ENCODE measurements around the gene ANKRD63.

ANKRD63 gene

DNA sequence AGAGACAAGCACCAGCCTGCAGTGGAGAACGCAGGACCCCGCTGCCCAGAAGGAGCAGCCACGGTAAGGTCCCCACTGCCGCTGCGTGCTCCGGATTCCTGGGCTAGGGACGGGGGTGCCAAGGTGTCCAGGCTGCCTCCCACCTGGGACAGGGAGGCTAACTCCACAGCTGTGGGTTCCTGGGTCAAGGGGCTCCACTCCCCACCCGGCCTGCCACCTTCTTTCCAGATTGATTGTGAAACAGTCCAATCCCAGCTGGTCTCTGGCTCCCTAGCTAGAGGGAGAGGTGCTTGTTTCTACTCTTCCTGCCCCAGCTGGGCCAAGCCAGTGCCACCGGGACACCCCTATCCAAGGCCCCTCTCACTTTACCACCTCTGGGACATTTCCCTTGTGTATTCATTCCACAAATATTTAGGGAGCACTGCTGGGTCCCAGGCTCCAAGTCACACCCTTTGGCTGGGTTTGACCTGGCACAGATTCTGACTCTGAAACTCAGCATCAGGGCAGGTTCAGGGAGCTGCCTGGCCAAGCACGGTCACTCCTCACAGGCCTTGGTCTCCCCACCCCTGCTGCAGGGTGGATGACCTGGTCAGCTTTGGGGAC is 42.1 kb downstream of the ANKRD63 start:
- no peak for DNase-seq

DNA sequence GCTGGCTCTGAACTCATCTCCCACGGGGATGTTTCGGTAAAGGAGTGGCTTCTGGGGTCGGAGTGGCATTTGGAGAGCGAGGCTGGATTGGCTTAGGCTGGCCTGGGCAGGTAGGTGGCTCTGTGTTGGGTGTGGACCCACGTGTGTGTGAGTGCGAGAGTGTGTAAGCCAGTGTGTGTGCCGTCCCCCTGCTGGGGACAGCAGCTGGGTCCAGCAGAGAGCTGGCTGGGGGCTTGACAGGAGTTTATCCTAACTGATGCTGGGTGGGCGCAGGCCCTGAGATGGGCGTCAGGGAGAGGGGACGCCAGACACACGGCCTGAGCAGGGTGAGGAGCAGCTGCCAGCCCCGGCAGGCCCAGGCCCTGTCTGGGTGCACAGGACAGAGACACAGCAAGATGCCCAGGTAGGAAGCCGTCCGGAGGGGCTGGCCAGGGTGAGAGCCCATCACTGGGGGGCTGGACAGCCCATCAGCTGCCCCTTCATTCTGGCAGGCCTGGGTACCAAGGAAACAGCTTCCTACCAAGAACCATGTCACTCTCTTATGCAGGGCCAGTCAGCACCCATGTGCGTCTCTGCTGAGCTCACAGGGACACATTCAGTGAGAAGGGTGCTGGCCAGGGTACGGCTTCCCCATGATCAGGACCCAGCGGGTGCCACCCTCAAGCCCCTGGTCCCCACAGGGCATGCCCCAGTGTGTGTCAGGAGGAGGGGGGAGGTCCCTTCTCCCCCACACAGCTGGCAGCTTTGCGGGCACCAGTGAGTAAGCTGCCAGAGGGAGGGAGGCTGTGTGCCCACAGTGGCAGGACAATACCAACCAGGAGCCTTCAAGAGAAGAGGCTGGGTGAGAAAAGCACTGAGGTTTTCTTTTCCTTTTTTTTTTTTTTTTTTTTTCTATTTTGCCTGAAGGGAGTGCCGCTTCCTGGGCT is 42.9 kb downstream of the ANKRD63 start:
- DNase-seq: no peak

DNA sequence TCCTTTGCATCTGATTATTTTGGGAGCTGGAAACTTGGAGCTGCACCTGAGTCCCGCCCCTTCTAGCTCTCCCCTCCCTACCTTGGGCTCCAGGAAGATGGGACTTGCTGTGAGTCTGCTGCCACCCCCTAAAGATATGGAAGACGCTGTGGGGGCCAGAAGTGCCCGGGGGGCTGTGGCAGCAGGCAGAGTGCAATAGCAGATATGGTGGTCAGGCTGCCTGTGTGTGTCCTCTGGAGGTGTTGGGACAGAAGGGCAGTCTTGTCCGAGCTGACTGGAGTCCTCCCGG is 43.5 kb downstream of the ANKRD63 start:
- no peak for DNase-seq

DNA sequence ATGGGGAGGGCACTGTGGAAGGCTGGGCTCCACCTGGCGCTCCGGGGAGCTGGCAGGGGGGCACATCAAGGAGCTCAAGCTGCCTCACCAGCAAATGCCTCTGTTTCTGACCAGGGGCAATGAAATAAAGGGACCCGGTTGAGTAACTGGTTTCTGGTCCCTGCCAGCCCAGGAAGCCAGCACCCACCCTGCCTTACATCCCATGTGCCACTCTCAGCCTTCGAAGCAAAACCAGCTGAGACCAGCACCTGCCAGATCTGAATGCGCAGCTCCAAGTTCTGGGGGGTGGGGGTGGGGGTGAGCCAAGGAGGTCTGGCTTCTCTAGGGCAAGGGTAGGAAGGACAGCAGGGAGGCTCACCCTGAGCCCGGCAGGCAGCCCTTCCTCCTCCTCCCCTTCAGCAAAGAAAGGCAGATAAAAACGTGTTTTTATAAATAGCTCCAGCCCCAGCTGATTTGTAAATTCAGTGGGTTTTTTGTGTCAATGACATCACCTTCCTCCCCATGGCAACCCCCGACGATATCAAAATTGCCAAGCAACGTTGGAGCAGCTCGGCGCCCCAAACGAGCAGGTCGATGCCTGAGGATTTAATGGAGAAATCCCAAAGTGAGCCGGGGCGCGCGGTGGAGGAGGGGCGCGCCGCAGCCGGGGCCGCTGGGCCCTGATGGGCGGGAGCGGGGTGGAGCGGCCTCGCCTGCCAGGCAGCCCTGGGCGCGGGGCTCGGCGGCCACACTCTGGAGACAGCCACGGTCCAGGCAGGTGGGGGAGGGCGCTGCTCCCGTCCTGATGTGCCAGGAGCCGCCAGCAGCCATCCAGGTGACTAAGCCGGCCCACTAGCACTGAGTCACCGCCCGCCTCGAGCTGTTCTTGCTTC is 44.1 kb downstream of the ANKRD63 start, which contains the start of gene PAK6:
Gene PAK6 (plus strand): TSS at position 532 of the 872 bp plus-strand sequence. CDS start 25,723 bp downstream, outside the sequence.
- DNase-seq: no peak

DNA sequence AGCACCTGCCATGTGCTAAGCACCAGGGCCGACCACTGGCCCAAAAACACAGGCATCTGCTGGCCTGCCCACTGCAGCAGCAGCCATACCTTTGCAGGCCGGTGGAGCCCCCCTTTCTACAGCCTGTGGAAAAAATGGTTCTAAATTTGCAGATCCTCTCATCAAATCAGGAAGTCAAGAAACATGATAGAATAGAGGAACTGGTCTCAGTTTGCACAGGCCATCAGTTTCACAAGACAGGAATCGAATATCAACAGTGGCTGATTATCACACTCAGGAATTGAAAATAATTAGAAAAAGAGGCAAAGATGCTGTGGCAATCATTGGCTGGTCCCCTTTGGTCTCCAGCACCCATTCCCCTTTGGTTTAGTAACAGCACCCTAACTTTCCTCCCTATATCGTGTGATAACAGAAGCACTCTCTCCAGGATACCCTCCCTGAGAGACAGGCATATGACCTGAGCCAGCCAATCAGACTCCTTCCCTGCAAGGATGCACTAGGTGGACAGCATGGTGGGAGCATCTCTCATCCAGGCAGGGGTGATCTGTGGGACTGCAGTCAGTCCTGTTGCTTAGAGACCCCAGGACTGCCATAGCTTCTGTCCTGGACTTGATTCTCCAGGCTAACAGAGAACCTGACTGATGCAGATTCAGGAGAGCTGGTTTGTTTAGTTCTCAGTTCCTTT is 47.5 kb downstream of the ANKRD63 start:
- DNase-seq: no peak

DNA sequence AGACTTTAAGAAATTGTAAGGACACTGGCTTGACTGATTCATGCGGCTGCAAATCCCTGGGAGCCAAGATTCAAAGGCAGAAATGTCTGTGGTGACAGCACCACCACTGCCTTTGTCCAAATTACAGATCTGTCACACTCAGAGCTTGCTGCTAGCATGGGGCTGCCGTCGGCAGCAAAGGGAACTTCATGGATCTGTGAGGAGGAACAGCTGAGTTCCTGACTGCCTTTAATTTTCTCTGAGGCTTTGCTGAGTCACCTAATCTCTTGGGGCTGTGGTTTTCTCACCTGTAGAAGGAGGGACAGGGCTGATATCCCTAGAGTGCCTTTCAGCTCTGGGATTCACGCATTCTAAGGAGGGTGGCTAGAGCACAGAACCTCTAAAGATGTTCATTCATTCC is 48.1 kb downstream of the ANKRD63 start:
- no peak for DNase-seq

DNA sequence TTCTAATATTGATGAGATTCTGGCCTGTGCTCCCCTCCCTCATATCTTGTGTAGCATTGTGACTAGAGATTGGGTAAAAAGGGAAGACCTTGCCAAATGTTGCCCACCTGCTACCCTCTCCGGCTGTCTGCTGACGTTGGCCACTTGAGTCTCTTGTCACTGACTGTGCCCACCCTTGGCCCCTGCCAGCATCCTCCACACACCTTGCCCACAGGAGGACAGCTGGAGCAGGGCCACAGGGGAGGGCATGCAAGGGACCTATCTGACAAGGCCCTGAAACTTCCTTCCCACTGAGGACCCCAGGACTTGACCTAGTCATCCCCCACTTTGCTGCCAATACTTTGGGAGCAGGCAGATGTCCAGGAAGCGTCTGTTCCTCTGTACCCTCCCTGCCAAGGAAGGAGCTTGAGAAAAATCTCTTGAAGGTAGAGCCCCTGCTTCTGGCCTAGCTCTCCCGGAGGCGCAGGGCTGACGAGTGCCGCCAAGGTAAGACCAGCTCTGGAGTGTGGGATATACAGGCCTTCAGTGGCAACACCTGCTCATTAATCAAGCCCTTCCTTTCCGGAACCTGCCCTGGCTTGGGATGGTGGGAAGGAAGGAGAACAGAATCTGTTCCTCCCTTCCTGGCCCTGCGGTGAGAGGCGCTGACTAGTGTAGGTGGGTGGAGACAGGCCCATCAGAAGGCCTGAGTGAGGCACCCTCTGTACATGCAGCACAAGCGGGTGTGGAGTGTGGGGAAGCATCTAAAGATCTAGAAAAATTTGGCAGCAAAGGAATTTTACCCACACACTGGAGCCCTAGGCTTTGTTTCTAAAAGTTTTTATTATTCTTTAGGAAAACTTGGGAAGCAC is 48.9 kb downstream of the ANKRD63 start:
- DNase-seq: no peak

DNA sequence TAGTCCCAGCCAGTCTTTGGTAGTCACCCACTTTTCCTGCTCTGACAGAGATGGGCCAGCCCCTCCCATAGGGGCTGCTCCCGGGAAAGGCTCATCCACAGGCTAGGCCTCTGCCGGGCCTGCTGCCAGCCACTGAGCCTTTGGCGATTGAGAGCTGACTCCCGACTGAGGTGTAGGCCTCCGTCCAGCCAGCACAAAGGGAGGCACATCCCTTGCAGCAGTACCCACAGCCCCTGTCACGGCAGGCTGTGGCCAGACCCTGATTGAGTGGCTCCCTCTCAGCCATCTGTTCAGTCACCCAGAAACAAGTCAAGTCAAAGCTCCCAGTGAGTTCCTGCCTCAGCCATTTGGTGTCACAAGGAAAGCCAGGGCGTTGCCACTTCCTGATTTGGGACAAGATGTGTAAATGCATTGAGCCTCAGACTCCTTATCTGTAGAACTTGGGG is 50.2 kb downstream of the ANKRD63 start:
- no peak for DNase-seq
